Measurements from ENCODE around the gene LDLRAP1. TPM values are rescaled to one million over a fixed set of nuclear protein-coding genes. Genes with fewer than 3 reads are reported as not detected.

The LDLRAP1 gene
- total and polyA plus RNA-seq, 7 donors, result 5.6 to 12.9 (median 10.5) TPM

GRCh38 chr1:25608488-25609178 lies 65.2 kb downstream of the LDLRAP1 start:
- intact Hi-C loops (cut with DNase I), result loop anchor here in 1 of 2 donors (2.0 kb wide), 1 partner anchor 190 kb away; no protein-coding TSS in a partner anchor
- peak; percentile 63 for TF ChIP-seq CTCF (IDR thresholded peaks at IDR 0.05)
- peaks cover 2% of the 10 kb centered on the region for H3K4me1 ChIP-seq
- ATAC-seq (peak; percentile 95 to 98 (median 98)), DNase-seq (peak; percentile 88 to 92)
- no peaks in the 10 kb centered on the region for H3K9me3 ChIP-seq
- 8 to 13% (median 10%) methylated on average over 15 of the region's 15 CpGs for WGBS, 3 donors
- peak overlapping the region; percentile 58 for H3K4me3 ChIP-seq
- H3K27me3 ChIP-seq (ENCODE audit: insufficient read depth in 3 of 3, low read length in 2 of 3), result no peaks in the 10 kb centered on the region
- no peaks in the 10 kb centered on the region for H3K36me3 ChIP-seq (ENCODE audit: insufficient read depth in 1 of 2, low read depth in 1 of 2)
- peak overlapping the region; percentile 75 for H3K27ac ChIP-seq

DNA sequence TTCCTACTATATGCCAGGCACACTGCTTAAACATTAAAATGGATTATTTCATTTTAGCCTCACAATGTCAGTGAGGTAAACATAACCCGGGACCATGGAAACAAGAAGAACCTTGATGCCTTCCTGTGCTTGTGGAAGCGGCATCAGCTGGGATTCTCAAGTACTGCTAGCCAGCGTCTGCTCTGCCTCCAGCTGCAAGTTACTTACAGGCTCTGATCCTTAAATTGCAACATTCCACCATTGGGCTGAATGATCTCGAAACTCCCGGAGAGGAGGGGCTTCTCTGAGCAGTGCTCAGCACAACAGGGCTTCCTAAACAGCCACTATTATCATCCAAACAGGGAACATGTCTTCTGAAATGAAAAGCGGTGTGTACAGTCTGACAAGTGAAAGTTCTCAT lies 66.5 kb downstream of the LDLRAP1 start:
- DNase-seq (no peak), ATAC-seq (no peak)

GRCh38 chr1:25610822-25611630 lies 67.6 kb downstream of the LDLRAP1 start:
- no peaks in the 10 kb centered on the region for H3K9me3 ChIP-seq
- no peak overlapping the region for H3K4me3 ChIP-seq
- no peak for DNase-seq
- no peak for ATAC-seq
- 45 to 60% (median 52%) methylated on average over 8 of the region's 8 CpGs for WGBS, 3 donors
- H3K27ac ChIP-seq, result no peak overlapping the region
- no peaks in the 10 kb centered on the region for H3K27me3 ChIP-seq (ENCODE audit: insufficient read depth in 3 of 3, low read length in 2 of 3)
- TF ChIP-seq CTCF (IDR thresholded peaks at IDR 0.05), result no peak
- intact Hi-C loops (cut with DNase I), result loop anchor here in 1 of 2 donors (5.0 kb wide), 1 partner anchor 186 kb away; no protein-coding TSS in a partner anchor
- no peaks in the 10 kb centered on the region for H3K36me3 ChIP-seq (ENCODE audit: insufficient read depth in 1 of 2, low read depth in 1 of 2)
- peaks cover 8% of the 10 kb centered on the region for H3K4me1 ChIP-seq

More for the DNA sequence above, 66.5 kb downstream of the LDLRAP1 start:
- no peak for TF ChIP-seq CTCF (IDR thresholded peaks at IDR 0.05)
- peaks cover 2% of the 10 kb centered on the region for H3K4me1 ChIP-seq
- no peak overlapping the region for H3K4me3 ChIP-seq
- intact Hi-C loops (cut with DNase I), result loop anchor here (2.0 to 5.0 kb wide), 2 partner anchors 187 to 189 kb away; no protein-coding TSS in a partner anchor
- no peaks in the 10 kb centered on the region for H3K27me3 ChIP-seq (ENCODE audit: insufficient read depth in 3 of 3, low read length in 2 of 3)
- no peaks in the 10 kb centered on the region for H3K9me3 ChIP-seq
- no peaks in the 10 kb centered on the region for H3K36me3 ChIP-seq (ENCODE audit: insufficient read depth in 1 of 2, low read depth in 1 of 2)
- 65 to 69% (median 68%) methylated on average over 6 of the region's 6 CpGs for WGBS, 3 donors
- H3K27ac ChIP-seq, result no peak overlapping the region

DNA sequence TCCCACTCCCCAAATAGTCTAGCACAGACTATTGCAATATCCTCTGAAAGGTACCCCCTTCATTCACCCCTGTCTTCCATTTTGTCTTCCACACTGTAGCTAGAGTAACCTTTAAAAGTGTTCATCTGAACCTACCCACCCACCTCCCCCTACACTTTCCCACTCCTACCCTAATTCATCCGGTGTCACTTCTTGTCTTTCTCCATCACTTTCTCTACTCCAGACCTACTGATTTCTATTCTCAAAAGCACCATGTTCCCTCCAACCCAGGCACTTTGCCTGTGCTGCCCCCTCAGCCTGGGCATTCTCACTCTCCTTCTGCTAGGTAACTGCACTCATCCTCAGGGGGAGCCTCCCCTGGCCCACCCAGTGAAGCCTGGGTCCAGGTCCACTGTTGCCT lies 68.4 kb downstream of the LDLRAP1 start:
- Histone ChIP-seq H3K36me3 (ENCODE audit: insufficient read depth in 1 of 2, low read depth in 1 of 2) (no peaks in the 10 kb centered on the region), H3K4me1 (peaks cover 9% of the 10 kb centered on the region), H3K27ac (no peak overlapping the region), H3K27me3 (ENCODE audit: insufficient read depth in 3 of 3, low read length in 2 of 3) (no peaks in the 10 kb centered on the region), H3K4me3 (no peak overlapping the region), H3K9me3 (no peaks in the 10 kb centered on the region)
- TF ChIP-seq CTCF (IDR thresholded peaks at IDR 0.05), result no peak
- intact Hi-C loops (cut with DNase I), result loop anchor here in 1 of 2 donors (5.0 kb wide), 1 partner anchor 185 kb away; no protein-coding TSS in a partner anchor
- WGBS, 3 donors, result 90 to 94% (median 92%) methylated on average over 1 of the region's 1 CpG
- ATAC-seq, result no peak
- DNase-seq, result no peak
